GM18909 (cell line): ENCODE results near the gene WDR31.
"Not testable (repeated sequence)": the region's sequence is repeated elsewhere in the genome, so short reads cannot be mapped to it uniquely, and the experiment has no call there.

ENCODE experiments used
- ATAC-seq: cut with Tn5 transposase; IDR thresholded peaks from one replicate; pipeline ENCODE4 v1.9.1; 2021; ENCODE audit warnings: mild to moderate bottlenecking; ENCODE audit not compliant: unreplicated experiment, poor library complexity

WDR31 gene

DNA sequence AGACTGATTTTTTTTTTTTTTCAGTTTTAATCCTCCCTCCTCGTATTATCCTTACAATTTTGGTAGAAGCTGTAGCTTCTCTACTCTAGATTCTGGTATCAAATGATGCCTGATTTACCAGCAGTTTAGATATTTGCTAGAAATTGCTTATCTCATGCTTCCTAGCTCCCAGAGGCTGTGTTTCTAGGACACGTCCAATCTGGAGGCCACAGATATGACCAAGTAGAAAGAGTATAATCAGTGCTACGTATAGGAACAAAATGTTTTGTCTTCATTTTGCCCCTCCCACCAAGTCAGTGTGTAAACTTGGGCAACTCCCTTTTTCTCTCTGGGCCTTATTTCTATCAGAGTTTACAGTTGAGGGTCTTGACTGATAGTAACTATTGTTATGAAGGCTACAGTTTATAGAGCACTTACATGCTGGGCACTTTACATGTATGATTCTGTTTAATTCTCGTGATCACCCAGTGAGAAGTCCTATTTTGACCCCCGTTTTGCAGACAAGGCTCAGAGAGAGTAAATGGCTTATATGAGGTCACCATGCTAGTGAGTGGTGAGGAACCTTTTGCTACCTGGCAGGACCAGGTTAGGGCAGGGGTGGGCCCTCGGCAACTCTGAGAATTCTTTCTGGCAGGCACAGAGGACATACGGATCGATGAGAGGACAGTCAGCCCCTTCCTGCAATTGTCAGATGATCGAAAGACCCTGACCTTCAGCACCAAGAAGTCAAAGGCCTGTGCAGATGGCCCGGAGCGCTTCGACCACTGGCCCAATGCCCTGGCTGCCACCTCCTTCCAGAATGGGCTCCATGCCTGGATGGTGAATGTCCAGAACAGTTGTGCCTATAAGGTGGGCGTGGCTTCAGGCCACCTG, 29.1 kb upstream of the WDR31 start:
- ATAC-seq, result no peak

DNA sequence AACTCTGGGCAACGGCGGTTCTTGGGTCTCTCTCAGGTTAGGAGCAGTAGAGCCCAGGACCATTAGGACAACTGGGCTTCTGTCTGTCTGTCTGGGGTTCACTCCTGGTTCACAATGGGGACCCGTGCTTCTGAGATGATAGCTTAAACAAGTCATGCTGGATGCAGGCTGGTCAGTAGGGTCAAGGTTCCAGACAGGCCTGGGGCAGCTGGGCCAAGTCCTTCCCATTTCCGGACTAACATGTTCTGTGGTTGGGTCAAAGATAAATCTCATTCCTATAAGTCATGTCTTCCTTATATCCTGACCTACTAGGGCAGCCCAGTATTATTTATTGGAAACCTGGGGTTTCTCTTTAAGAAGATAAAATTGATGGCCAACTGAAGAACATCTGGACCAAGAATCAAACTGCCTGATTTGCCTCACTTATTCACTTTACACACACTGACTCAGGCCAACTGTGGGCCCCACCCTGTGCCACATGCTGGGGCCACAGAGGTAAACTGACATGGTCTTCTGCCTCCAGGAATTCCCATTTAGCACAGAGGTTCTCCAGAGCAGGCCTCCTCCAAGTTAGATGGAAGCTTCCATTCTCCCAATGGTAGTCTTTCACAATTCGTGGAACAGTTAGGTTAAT, 28.4 kb upstream of the WDR31 start:
- no peak for ATAC-seq

DNA sequence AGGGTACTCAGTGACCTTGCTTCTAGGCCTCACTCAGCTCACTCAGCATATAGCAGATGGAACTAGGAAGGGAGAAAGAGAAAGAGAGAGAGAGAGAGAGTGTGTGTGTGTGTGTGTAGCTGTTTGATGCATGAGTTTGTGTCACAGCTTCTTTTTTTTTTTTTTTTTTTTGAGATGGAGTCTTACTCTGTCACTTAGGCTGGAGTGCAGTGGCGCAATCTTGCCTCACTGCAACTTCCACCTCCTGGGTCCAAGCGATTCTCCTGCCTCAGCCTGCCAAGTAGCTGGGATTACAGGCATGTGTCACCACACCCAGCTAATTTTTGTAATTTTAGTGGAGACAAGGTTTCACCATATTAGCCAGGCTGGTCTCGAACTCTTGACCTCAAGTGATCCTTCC, 25.6 kb upstream of the WDR31 start:
- ATAC-seq, result not testable (repeated sequence)

- no peak for ATAC-seq
Observed at GRCh38 chr9:113364951-113365350, 24.9 kb upstream of the WDR31 start.

- no peak for ATAC-seq
Observed at GRCh38 chr9:113363336-113363735, 23.3 kb upstream of the WDR31 start.

DNA sequence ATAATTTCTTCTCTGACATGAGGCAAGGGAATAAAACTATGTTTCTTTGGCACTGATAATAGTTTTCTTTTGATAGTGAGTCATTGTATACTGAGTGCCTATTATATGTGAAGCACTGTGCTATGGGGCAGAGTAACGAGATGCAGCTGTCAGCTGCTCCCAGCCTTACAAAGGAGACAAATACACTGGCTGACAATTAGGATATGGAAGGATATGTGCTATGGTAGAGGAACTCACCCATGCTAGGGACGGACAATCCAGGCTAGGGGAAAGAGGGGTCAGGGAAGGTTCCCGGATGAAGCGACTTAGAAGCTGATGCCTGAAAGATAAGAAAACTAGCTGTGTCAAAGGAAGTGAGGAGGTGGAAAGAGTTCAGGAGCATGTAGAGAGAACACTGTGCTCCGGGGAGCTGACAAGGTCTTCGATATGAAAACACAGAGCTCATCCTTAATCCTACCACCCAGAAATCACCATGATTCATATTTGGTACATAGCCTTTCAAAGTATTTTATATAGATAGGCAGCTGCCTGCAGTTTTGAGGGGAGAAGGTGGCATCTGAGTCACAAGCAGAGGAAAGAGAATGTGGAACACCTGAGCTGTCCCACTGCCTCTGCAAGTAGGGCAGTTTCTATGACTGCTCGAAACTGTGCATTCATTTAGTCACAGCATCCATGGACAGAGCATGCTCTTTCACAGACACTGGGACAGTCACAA, 21.4 kb upstream of the WDR31 start:
- ATAC-seq, result no peak

GRCh38 chr9:113360242-113360842, 20.3 kb upstream of the WDR31 start:
- no peak for ATAC-seq

DNA sequence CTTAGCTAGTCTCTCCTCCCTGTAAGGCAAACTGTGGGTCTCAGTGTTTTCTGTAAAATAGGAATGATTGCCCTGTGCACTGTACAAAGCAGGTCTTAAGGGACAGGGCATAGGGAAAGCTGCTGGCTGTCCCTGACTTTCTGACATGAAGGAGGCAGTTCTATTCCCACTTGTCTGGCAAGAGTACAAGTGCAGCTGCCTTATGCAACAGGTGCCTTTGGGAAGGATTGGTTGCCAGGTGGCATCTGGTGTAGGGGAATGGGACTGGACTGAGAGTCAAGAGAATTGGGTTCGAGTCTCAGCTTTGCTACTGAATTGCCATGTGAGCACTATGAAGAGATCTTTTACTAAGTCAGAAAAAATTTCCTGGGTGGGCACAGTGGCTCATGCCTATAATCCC, 19.3 kb upstream of the WDR31 start:
- ATAC-seq, result no peak

DNA sequence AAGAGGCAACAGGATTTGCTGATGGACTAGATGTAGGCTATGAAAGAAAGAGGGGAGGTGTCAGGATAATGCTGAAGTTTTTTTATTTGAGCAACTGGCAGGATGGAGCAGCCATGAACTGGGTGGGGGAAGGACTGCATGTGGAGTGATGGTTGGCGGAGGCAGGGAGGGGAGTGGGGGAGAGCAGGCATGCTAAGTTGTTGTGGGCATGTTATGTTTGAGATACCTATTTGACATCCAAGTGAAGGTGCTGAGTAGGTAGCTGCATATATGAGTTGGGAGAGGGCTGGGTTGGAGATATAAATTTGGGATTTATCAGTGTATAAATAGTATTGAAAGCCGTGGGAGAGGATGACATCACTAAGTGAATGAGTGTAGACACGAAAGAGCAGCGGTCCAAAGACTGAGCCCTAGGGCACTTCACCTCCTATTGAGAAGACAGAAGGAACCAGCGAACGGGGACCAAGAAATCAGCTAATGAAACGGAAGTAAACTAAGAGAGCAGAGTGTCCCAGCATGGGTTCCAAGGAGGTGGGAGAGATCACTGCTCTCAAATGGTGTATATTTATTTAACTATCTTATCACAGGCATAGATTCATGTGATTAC, 16.7 kb upstream of the WDR31 start:
- ATAC-seq, result no peak

GRCh38 chr9:113355040-113355596, 15.0 kb upstream of the WDR31 start:
- ATAC-seq, result no peak

DNA sequence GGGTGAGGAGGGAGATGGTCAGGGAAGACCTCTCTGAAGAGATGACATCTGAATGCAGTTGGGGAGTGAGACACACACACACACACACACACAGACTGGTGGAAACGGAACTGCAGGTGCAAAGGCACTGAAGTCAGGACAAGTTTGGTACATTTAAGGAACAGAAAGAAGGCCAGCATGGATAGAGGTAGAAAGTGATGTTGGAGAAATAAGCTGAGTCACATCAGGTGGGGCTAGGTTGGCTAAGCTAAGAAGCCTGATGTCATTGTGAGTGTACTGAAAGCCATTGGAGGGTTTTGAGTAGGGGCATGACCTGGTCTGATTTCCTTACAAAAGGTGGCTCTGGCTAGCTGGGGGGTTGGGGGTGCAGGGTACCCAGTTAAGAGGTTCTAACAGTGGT, 12.3 kb upstream of the WDR31 start:
- no peak for ATAC-seq

DNA sequence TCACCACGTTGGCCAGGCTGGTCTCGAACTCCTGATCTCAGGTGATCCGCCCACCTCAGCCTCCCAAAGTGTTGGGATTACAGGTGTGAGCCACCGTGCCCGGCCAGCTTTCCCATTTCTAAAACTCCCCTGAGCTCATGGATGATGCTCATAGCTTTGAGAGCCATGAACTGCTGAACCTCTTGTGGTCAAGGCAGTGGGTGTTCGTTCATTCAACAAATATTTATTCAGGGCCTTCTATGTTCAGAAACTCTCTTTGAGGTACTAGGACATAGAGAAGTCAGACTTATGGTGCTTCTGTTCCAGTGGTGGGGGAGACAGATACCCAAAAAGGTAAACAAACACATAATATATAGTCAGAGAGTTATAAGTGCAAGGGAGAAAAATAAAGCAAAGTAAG, 11.9 kb upstream of the WDR31 start:
- no peak for ATAC-seq

DNA sequence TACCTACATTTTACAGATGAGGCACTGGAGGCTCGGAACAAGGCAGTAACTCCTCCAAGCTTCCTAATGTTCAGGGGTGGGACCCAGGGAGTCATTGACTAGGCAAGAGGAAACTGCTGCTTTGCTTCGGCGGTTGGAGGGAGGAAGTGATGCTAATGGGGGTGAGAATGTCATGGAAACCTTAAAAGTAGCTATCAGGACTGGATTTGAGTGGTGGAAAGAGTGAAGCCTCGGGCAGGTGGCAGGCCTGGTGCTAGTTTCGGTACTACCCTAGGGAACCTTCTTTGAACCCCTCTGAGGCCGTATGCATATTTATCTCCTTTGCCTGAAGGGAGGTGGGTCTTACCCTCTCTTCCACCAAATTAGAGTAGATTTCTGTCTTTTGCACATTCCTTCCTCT, 10.9 kb upstream of the WDR31 start:
- no peak for ATAC-seq

GRCh38 chr9:113350107-113350661, 10.1 kb upstream of the WDR31 start:
- no peak for ATAC-seq

GRCh38 chr9:113349445-113350094, 9.5 kb upstream of the WDR31 start, which contains the start of gene BSPRY:
Gene BSPRY, plus strand, starts transcription at chr9:113349541. Its CDS starts 39 bp downstream, at chr9:113349580.
- ATAC-seq, result peak; percentile 53

DNA sequence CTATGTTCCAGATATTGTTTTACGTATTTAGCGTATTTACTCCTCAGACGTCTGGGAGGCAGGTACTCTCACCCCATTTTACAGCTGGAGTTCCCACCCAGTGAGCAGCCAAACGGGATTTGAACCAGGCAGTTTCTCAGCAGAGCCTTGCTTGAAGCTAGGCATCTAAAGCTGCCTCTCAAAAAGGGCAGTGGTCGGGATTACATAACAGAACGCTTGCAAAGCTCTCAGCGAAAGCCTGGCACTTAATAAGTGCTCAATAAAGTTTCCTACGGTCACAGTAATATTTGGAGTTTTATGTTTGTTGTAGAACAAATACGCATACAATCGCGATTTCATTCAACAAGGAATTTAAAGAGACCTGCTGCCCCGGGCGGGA, 9.0 kb upstream of the WDR31 start:
- ATAC-seq, result no peak

DNA sequence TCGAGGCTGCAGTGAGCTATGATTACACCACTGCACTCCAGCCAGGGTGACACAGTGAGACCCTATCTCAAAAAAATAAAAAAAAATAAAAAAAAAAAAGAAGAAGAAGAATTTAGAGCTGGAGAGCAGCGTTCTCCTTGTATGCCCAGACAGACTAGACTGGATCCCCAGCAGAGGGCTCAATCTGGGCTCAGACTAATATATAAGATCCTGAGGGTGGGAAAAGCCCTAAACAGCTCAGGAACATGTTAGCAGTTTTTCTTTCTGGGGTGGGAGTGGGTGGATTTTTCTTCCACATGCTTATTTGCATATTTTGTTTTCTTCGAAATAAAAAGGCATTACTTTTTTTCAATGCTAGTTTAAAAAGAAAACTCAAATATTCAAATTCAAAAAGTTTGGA, 8.4 kb upstream of the WDR31 start:
- no peak for ATAC-seq

- ATAC-seq, result no peak
Observed at GRCh38 chr9:113345671-113346070, 5.6 kb upstream of the WDR31 start.

DNA sequence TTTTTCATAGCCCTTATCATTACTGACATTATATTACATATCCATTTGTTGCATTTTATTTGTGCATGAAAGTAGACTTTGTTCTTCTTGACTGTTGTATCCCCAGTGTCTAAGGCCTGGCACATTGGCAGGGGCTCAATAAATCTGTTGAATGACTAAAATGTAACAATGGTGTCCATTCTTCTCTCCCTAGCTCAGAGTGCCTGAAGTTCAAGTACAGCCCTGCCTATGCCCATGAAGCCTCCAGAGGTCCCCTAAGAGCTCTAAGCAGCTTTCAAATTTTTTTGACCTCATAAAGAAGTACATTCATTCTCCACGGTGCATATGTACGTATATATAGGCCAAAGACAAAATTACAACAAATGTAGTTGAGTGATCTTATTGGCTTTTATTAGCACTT, 5.1 kb upstream of the WDR31 start:
- no peak for ATAC-seq
